GM19099 (cell line): ENCODE measurements around the gene TSPAN18.

Source experiments
- POLR2A ChIP-seq: IDR thresholded peaks from 3 replicates; pipeline ENCODE4 v1.6.1; 2011; ENCODE audit warnings: low read depth; ENCODE audit not compliant: insufficient read length; ENCODE audit errors: extremely low read depth

Gene TSPAN18

DNA sequence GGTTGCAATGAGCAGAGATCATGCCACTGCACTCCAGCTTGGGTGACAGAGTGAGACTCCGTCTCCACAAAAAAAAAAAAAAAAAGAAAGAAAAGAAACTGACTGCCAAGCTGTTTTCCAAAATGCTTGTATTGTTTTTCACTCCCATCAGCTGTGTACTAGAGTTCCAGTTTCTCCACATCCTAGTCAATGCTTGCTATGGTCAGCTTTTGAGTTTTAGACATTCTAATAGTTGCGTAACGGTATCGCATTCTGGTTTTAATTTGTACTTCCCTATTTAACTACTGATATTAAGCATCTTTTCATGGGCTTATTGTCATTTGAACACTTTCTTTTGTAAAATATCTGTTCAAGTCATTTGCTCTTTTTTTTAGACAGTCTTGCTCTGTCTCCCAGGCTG lies 55.7 kb downstream of the TSPAN18 start:
- no peak for TF ChIP-seq POLR2A

GRCh38 chr11:44784436-44784760 lies 57.6 kb downstream of the TSPAN18 start:
- TF ChIP-seq POLR2A: no peak

DNA sequence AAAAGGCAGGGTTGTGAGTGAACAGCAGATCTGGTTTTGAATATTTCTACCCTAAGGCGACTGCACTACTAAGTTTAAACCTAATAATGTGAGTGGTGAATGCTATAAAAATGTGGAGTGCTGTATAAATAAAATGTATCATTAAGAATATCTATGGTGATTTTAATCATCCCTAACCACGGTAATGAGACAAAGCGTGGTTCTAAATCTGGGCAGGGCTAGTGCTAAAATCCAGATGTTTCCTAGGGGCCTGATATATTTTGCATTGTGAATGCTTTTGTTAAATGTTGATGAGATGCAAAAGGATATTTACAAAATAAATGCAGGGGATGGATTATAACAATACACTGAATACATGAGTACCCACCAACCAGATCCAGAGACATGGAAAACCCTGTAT lies 58.1 kb downstream of the TSPAN18 start:
- no peak for TF ChIP-seq POLR2A

DNA sequence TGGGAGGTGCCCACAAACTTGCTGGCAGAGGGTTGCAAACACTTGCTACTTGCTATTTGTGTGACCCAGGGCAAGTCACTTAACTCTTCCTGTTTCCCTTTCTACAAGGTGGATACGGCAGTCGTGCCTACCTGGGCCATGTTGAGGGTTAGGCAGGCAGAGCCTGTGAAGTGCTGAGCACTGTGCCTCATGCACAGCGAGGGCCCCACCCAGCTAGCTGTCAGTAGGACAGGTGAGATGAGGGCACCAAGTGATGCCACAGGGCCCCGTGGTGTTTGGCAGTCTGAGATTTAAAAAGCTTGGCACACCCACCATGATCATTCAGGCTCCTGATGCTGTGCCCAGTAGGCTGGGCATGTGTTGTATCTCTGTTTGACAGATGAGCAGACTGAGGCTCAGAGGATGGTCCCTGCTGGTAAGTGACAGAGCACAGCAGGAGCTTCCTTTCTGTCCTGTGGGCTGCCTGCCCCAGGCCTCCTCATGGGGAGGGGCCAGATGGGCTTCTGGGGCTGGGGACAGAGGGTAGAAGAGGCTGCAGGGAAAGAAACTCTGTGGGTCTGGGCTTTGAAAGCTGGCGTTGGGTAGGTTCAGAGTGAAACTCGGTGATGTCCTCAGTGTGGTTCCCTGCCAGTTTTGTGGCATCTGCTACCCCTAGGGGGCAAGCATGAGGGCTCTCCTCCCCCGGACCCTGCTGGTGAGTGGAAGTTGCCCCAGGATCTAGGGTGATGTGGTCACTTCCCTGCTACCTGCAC lies 59.3 kb downstream of the TSPAN18 start:
- no peak for TF ChIP-seq POLR2A

DNA sequence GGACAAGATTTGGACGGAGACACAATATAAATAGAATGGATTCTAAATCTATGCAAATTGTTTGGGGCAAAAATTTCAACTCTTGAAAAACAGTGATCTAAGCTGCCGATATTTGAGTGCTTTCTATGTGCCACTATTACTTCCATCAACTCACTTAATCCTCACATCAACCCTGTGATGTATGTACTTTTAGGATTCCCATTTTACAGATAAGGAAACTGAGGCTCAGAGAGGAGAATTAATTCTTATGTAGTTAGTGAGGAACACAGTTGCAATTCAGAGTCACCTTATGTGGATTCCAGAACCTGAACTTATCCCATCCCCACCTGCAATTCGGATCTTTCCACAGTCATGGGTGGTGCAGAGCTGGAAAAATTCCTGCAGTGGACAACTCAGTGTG lies 60.3 kb downstream of the TSPAN18 start:
- TF ChIP-seq POLR2A: no peak

DNA sequence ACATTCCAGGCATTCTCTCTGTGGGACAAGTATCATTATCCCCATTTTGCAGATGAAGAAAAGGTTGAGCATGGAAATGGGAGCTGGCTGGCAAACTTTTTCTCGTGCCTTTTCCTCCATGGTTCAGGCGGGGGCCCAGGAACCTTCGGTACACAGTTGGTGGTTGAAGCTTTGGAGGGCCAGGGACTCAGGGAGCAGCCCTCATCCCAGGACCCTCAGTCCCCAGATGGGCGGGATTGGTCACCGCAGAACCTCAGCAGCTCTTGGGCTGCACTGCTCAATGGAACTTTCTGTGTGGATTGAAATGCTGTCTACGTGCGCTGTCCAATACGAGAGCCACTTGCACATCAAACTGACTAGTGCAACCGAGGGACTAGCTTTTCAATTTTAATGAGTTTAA lies 61.2 kb downstream of the TSPAN18 start:
- no peak for TF ChIP-seq POLR2A

- TF ChIP-seq POLR2A: no peak
Observed at GRCh38 chr11:44788536-44789261, 61.9 kb downstream of the TSPAN18 start.

GRCh38 chr11:44789496-44789895 lies 62.7 kb downstream of the TSPAN18 start:
- TF ChIP-seq POLR2A: no peak

GRCh38 chr11:44790211-44790610 lies 63.4 kb downstream of the TSPAN18 start:
- no peak for TF ChIP-seq POLR2A

- TF ChIP-seq POLR2A: no peak
Observed at GRCh38 chr11:44791316-44791925, 64.7 kb downstream of the TSPAN18 start.

GRCh38 chr11:44792171-44792570 lies 65.4 kb downstream of the TSPAN18 start:
- TF ChIP-seq POLR2A: no peak

GRCh38 chr11:44793350-44794090 lies 66.8 kb downstream of the TSPAN18 start:
- TF ChIP-seq POLR2A: no peak

- no peak for TF ChIP-seq POLR2A
Observed at GRCh38 chr11:44795803-44796535, 69.2 kb downstream of the TSPAN18 start.

DNA sequence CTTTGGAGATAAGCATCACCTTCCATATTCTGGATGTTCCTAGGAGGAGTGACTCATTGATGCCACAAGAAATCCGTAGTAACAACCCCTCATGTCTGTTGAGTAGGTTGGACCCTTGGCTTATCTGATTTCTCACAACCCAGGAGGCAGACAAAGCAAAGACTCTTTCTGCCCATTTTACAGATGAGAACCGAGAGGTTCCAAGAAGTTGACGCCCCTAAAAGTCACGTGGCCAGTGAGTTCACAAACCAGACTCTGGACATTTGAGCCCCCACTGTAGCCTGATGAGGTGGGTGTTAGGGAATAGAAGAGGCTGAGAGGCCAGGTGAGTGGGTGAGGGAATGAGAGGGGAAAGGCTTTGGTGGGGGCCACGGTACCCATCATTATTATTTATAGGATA lies 70.3 kb downstream of the TSPAN18 start:
- no peak for TF ChIP-seq POLR2A
